ENCODE measurements around the gene LPAR5. TPM values are rescaled to one million over a fixed set of nuclear protein-coding genes. Genes with fewer than 3 reads are reported as not detected.
A peak's percentile ranks its signal among the peaks of the same experiment; 100 is the strongest.

LPAR5 gene
- total and polyA plus RNA-seq, 2 of the 13 experiments (the other 11 are each of a cell fraction or from before 2014, with no cell fraction given), result 0.09 to 0.32 TPM

DNA sequence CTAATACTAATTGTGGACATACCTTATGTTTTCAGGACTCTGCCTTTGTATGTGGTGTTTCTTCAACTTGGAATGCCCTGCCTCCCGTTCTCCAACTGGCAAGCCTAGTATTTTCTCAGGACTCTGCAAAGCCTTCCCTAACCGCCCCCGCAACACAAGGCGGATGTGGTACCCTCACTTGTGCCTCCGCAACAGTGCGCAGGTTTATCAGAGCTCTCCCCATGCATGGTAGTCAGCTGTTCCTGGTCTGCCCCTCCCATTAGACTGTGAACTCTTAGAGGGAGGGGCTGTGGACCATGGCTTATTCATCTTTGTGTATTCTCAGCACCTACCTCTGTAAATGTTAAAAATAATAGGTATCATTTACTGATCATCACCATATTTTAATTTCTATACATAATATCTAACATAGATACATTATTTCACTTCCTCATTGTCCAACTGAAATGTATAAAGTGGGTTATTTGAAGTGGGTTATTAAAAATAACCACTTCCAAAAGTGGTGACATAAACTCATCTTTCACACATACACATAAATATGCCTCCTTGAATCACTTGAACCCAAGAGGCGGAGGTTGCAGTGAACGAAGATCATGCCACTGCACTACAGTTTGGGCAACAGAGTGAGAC lies 9.0 kb downstream of the LPAR5 start (continued):
- no peak for TF ChIP-seq BCLAF1 (IDR thresholded peaks at IDR 0.05)
- TF ChIP-seq NR3C1 (CRISPR knock-in tag; IDR thresholded peaks at IDR 0.05), result no peak
- no peak for TF ChIP-seq HNRNPK (IDR thresholded peaks at IDR 0.05; ENCODE audit: low read depth, low read length, poor library complexity, severe bottlenecking)
- no peak for TF ChIP-seq ZNF660 (CRISPR knock-in tag; IDR thresholded peaks at IDR 0.05; ENCODE audit: borderline replicate concordance, low read depth)
- TF ChIP-seq SCMH1 (CRISPR knock-in tag; IDR thresholded peaks at IDR 0.05; ENCODE audit: borderline replicate concordance), result no peak
- peak; percentile 19; the same call in 1 of the 2 replicates for TF ChIP-seq HOXA3 (CRISPR knock-in tag; IDR thresholded peaks at IDR 0.05)
- no peak for TF ChIP-seq POGZ (CRISPR knock-in tag; IDR thresholded peaks at IDR 0.05)
- no peak for TF ChIP-seq ZNF263 (CRISPR knock-in tag; IDR thresholded peaks at IDR 0.05)
- no peak for TF ChIP-seq ZFP90 (CRISPR knock-in tag; IDR thresholded peaks at IDR 0.05; ENCODE audit: borderline replicate concordance)
- TF ChIP-seq, protein P1, sequence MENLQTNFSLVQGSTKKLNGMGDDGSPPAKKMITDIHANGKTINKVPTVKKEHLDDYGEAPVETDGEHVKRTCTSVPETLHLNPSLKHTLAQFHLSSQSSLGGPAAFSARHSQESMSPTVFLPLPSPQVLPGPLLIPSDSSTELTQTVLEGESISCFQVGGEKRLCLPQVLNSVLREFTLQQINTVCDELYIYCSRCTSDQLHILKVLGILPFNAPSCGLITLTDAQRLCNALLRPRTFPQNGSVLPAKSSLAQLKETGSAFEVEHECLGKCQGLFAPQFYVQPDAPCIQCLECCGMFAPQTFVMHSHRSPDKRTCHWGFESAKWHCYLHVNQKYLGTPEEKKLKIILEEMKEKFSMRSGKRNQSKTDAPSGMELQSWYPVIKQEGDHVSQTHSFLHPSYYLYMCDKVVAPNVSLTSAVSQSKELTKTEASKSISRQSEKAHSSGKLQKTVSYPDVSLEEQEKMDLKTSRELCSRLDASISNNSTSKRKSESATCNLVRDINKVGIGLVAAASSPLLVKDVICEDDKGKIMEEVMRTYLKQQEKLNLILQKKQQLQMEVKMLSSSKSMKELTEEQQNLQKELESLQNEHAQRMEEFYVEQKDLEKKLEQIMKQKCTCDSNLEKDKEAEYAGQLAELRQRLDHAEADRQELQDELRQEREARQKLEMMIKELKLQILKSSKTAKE (CRISPR knock-in tag; IDR thresholded peaks at IDR 0.05; ENCODE audit: borderline replicate concordance), result no peak
- TF ChIP-seq CENPT (CRISPR knock-in tag; IDR thresholded peaks at IDR 0.05; ENCODE audit: low read depth), result no peak
- peak; percentile 93 for TF ChIP-seq PATZ1 (CRISPR knock-in tag; IDR thresholded peaks at IDR 0.05)
- peak; percentile 72 for TF ChIP-seq SP5 (CRISPR knock-in tag; IDR thresholded peaks at IDR 0.05; ENCODE audit: borderline replicate concordance, low read depth)
- TF ChIP-seq, protein P2, sequence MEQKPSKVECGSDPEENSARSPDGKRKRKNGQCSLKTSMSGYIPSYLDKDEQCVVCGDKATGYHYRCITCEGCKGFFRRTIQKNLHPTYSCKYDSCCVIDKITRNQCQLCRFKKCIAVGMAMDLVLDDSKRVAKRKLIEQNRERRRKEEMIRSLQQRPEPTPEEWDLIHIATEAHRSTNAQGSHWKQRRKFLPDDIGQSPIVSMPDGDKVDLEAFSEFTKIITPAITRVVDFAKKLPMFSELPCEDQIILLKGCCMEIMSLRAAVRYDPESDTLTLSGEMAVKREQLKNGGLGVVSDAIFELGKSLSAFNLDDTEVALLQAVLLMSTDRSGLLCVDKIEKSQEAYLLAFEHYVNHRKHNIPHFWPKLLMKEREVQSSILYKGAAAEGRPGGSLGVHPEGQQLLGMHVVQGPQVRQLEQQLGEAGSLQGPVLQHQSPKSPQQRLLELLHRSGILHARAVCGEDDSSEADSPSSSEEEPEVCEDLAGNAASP (CRISPR knock-in tag; IDR thresholded peaks at IDR 0.05; ENCODE audit: borderline replicate concordance), result no peak
- no peak for TF ChIP-seq AKAP8 (CRISPR knock-in tag; IDR thresholded peaks at IDR 0.05)
- TF ChIP-seq HOXA5 (CRISPR knock-in tag; IDR thresholded peaks at IDR 0.05), result no peak
- no peak for TF ChIP-seq HCFC1 (IDR thresholded peaks at IDR 0.05; ENCODE audit: low read depth, low read length)
- TF ChIP-seq, protein P3, sequence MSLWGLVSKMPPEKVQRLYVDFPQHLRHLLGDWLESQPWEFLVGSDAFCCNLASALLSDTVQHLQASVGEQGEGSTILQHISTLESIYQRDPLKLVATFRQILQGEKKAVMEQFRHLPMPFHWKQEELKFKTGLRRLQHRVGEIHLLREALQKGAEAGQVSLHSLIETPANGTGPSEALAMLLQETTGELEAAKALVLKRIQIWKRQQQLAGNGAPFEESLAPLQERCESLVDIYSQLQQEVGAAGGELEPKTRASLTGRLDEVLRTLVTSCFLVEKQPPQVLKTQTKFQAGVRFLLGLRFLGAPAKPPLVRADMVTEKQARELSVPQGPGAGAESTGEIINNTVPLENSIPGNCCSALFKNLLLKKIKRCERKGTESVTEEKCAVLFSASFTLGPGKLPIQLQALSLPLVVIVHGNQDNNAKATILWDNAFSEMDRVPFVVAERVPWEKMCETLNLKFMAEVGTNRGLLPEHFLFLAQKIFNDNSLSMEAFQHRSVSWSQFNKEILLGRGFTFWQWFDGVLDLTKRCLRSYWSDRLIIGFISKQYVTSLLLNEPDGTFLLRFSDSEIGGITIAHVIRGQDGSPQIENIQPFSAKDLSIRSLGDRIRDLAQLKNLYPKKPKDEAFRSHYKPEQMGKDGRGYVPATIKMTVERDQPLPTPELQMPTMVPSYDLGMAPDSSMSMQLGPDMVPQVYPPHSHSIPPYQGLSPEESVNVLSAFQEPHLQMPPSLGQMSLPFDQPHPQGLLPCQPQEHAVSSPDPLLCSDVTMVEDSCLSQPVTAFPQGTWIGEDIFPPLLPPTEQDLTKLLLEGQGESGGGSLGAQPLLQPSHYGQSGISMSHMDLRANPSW (CRISPR knock-in tag; IDR thresholded peaks at IDR 0.05; ENCODE audit: borderline replicate concordance), result no peak

All from HepG2 (cell line).